GM18519 (cell line): ENCODE results near the gene LCNL1.
A peak's percentile ranks its signal among the peaks of the same experiment; 100 is the strongest.
"Not testable (repeated sequence)": the region's sequence is repeated elsewhere in the genome, so short reads cannot be mapped to it uniquely, and the experiment has no call there.

ENCODE experiments used
- ATAC-seq: cut with Tn5 transposase; IDR thresholded peaks from one replicate; pipeline ENCODE4 v1.9.1; 2021; ENCODE audit warnings: mild to moderate bottlenecking, moderate library complexity; ENCODE audit not compliant: unreplicated experiment, low FRiP score

The LCNL1 gene

GRCh38 chr9:137020771-137021567, 38.2 kb downstream of the LCNL1 start:
- no peak for ATAC-seq

GRCh38 chr9:137021568-137021978, 38.8 kb downstream of the LCNL1 start:
- no peak for ATAC-seq

GRCh38 chr9:137021979-137022661, 39.3 kb downstream of the LCNL1 start:
- no peak for ATAC-seq

- no peak for ATAC-seq
These were observed 39.8 kb downstream of the LCNL1 start for GRCh38 chr9:137022662-137023008.

GRCh38 chr9:137023157-137023556, 40.4 kb downstream of the LCNL1 start:
- ATAC-seq: no peak

GRCh38 chr9:137023583-137023991, 40.8 kb downstream of the LCNL1 start:
- ATAC-seq: no peak

- no peak for ATAC-seq
These were observed 42.7 kb downstream of the LCNL1 start for GRCh38 chr9:137025517-137025966.

- ATAC-seq: no peak
These were observed 43.6 kb downstream of the LCNL1 start for GRCh38 chr9:137026384-137026783.

- no peak for ATAC-seq
These were observed 44.0 kb downstream of the LCNL1 start for GRCh38 chr9:137026828-137027227.

- no peak for ATAC-seq
These were observed 44.8 kb downstream of the LCNL1 start, which contains the start of gene ABCA2 for GRCh38 chr9:137027369-137028262. ABCA2 (minus strand) TSS chr9:137028237; CDS start chr9:137028140, 97 bp downstream.

- peak; percentile 41 for ATAC-seq
These were observed 45.7 kb downstream of the LCNL1 start for GRCh38 chr9:137028263-137029057.

- no peak for ATAC-seq
These were observed 46.5 kb downstream of the LCNL1 start for GRCh38 chr9:137029058-137029936.

- ATAC-seq: no peak
These were observed 47.2 kb downstream of the LCNL1 start for GRCh38 chr9:137030006-137030405.

- ATAC-seq: no peak
These were observed 48.0 kb downstream of the LCNL1 start for GRCh38 chr9:137030538-137031527.

GRCh38 chr9:137031904-137032640, 49.3 kb downstream of the LCNL1 start, which contains the start of gene FUT7:
FUT7 (minus strand) TSS chr9:137032088; CDS start chr9:137031991, 97 bp downstream.
- no peak for ATAC-seq

GRCh38 chr9:137032858-137033257, 50.1 kb downstream of the LCNL1 start:
- no peak for ATAC-seq

GRCh38 chr9:137033481-137033880, 50.7 kb downstream of the LCNL1 start:
- ATAC-seq: not testable (repeated sequence)
